ENCODE measurements around the gene GON4L. TPM values are rescaled to one million over a fixed set of nuclear protein-coding genes. Genes with fewer than 3 reads are reported as not detected.
"Not testable (repeated sequence)": the region's sequence is repeated elsewhere in the genome, so short reads cannot be mapped to it uniquely, and the experiment has no call there.

Gene GON4L
- total and polyA plus RNA-seq, 2 experiments from 2014 or later, result 26.4 to 42.0 TPM

DNA sequence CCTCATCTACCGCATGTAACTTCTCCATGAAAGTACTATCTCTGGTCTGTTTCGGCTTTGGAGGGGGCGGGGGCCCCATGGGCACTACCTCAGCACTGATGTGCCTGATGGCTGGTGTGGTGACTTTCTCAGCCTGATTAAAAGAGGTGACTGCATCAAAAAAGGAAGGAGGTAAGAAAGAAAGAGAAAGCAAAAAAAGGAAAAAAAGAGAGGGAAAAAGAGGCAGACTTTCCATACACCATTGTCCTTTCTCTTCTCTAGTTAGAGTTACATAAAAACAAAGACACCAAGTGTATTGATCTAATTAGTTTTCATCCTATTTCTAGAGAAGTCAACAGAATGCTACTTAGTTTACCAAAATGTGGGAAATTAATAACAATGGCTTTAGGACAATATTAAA is 43.3 kb downstream of the GON4L start:
- no peaks in the 10 kb centered on the region for H3K27me3 ChIP-seq
- no peak overlapping the region for H3K4me3 ChIP-seq
- no peak overlapping the region for H3K27ac ChIP-seq
- no peaks in the 10 kb centered on the region for H3K9me3 ChIP-seq (ENCODE audit: low read depth)
- TF ChIP-seq, protein P1, sequence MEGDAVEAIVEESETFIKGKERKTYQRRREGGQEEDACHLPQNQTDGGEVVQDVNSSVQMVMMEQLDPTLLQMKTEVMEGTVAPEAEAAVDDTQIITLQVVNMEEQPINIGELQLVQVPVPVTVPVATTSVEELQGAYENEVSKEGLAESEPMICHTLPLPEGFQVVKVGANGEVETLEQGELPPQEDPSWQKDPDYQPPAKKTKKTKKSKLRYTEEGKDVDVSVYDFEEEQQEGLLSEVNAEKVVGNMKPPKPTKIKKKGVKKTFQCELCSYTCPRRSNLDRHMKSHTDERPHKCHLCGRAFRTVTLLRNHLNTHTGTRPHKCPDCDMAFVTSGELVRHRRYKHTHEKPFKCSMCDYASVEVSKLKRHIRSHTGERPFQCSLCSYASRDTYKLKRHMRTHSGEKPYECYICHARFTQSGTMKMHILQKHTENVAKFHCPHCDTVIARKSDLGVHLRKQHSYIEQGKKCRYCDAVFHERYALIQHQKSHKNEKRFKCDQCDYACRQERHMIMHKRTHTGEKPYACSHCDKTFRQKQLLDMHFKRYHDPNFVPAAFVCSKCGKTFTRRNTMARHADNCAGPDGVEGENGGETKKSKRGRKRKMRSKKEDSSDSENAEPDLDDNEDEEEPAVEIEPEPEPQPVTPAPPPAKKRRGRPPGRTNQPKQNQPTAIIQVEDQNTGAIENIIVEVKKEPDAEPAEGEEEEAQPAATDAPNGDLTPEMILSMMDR (IDR thresholded peaks at IDR 0.05; ENCODE audit: low read depth, low read length), result no peak
- no peaks in the 10 kb centered on the region for H3K4me1 ChIP-seq (ENCODE audit: low read depth)
- DNase-seq (ENCODE audit: low read depth in 1 of 2, low spot score in 1 of 2), result no peak
- peaks cover 47% of the 10 kb centered on the region for H3K36me3 ChIP-seq

DNA sequence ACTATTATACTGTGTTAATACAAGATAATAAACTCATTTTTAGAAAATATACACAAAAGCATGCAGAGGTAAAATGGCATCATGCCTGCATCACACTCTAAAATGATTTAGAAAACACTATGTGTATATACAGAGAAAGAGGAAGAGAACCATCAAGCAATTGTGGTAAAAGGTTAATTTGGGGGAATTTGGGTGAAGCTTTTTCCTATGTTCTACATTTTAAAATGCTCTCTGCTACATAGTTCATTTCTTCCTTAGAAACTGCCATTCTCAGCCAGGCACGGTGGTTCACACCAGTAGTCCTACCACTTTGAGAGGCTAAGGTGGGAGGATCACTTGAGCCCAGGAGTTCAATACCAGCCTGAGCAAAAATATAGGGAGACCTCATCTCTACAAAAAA is 44.1 kb downstream of the GON4L start:
- H3K9me3 ChIP-seq (ENCODE audit: low read depth), result no peaks in the 10 kb centered on the region
- no peak overlapping the region for H3K27ac ChIP-seq
- no peaks in the 10 kb centered on the region for H3K4me1 ChIP-seq (ENCODE audit: low read depth)
- H3K27me3 ChIP-seq, result no peaks in the 10 kb centered on the region
- no peak overlapping the region for H3K4me3 ChIP-seq
- peaks cover 43% of the 10 kb centered on the region for H3K36me3 ChIP-seq
- no peak for DNase-seq (ENCODE audit: low read depth in 1 of 2, low spot score in 1 of 2)
- TF ChIP-seq, protein P1 (IDR thresholded peaks at IDR 0.05; ENCODE audit: low read depth, low read length), result no peak

- TF ChIP-seq, protein P1 (IDR thresholded peaks at IDR 0.05; ENCODE audit: low read depth, low read length), result no peak
- DNase-seq (ENCODE audit: low read depth in 1 of 2, low spot score in 1 of 2), result no peak
These were observed 47.9 kb downstream of the GON4L start for GRCh38 chr1:155809088-155809487.

DNA sequence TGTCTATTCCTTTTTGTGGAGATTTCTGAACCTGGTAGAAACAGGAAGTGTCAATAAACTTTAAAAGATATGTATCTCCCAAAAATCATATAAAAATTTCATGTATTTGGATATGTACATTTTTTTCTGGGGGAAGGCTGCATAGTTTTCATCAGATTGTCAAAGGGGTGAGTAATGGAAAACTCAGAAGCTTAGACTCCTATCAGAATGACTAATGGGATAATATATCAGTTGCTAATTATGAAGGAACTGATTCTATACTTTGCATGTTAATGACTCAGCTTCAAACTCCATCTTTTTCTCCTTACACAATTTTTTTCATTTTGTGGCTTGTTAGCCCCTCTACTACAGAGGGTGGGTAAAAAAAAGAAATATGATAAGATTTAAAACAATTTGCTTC is 55.9 kb downstream of the GON4L start:
- Histone ChIP-seq H3K9me3 (ENCODE audit: low read depth) (no peaks in the 10 kb centered on the region), H3K4me1 (ENCODE audit: low read depth) (no peaks in the 10 kb centered on the region), H3K36me3 (peaks cover 23% of the 10 kb centered on the region), H3K4me3 (no peak overlapping the region), H3K27ac (no peak overlapping the region), H3K27me3 (no peaks in the 10 kb centered on the region)
- peak in 1 of 2 donors; percentile 41 for DNase-seq (ENCODE audit: low read depth in 1 of 2, low spot score in 1 of 2)
- TF ChIP-seq, protein P1 (IDR thresholded peaks at IDR 0.05; ENCODE audit: low read depth, low read length), result no peak

More at GRCh38 chr1:155809088-155809487, 47.9 kb downstream of the GON4L start:
- Histone ChIP-seq H3K27ac (no peak overlapping the region), H3K36me3 (peaks cover 26% of the 10 kb centered on the region), H3K4me3 (no peak overlapping the region), H3K9me3 (ENCODE audit: low read depth) (no peaks in the 10 kb centered on the region), H3K4me1 (ENCODE audit: low read depth) (no peaks in the 10 kb centered on the region), H3K27me3 (no peaks in the 10 kb centered on the region)

DNA sequence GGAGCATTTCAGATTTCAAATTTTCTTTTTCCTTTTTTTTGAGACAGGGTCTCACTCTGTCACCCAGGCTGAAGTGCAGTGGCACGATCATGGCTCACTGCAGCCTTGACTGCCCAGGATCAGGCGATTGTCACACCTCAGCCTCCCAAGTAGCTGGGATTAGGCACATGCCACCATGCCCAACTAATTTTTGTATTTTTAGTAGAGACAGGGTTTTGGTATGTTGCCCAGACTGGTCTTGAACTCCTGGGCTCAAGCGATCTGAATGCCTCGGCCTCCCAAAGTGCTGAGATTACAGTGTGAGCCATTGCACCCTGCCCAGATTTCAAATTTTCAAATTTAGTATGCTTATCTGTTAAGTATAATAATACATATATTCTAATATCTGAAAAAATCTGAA is 61.4 kb downstream of the GON4L start:
- DNase-seq (ENCODE audit: low read depth in 1 of 2, low spot score in 1 of 2); H3K4me3 ChIP-seq; H3K27ac ChIP-seq; H3K9me3 ChIP-seq (ENCODE audit: low read depth); H3K4me1 ChIP-seq (ENCODE audit: low read depth); H3K27me3 ChIP-seq: not testable (repeated sequence)
- H3K36me3 ChIP-seq, result peaks cover 26% of the 10 kb centered on the region

DNA sequence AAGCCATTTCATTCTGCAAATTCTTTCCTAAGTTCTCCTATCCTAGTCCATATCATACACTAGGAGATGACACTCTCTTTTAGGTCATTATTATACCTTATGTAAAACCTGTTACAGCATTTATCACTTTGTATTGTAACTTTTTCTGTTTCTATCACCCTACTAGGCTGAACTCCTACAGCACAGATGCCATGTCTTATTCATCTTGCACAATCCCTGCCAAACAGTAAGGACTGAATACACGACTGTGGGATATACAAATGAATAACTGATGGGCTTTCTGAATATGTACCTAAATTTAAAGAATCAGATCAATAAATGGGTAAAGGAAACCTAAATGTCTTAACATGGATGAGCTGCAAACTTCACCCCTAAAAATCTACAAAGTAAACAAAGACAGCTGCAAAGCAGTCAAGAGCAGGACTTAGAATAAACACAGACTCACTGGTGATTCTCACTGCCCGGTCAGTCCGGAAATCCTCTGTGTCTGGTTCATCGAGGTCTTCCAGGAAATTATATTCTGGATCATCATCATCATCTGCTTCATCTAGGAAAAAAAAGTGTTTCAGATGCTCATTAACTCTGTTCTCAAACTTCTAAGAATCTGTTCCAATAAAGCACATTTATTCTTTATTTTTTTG is 62.3 kb downstream of the GON4L start:
- TF ChIP-seq, protein P1 (IDR thresholded peaks at IDR 0.05; ENCODE audit: low read depth, low read length), result no peak
- Histone ChIP-seq H3K4me1 (ENCODE audit: low read depth) (no peaks in the 10 kb centered on the region), H3K27ac (no peak overlapping the region), H3K36me3 (peaks cover 26% of the 10 kb centered on the region), H3K27me3 (no peaks in the 10 kb centered on the region), H3K4me3 (no peak overlapping the region), H3K9me3 (ENCODE audit: low read depth) (no peaks in the 10 kb centered on the region)
- DNase-seq (ENCODE audit: low read depth in 1 of 2, low spot score in 1 of 2), result no peak
